NCI-H748 treated with DMSO at 0.1 percent for 48 hours (cell line): ENCODE measurements around the gene DDX31.

Experiments used
- DNase-seq: peaks from one replicate; lab custom pipeline; 2025; lab: John Stamatoyannopoulos, UW

DDX31 gene

GRCh38 chr9:132634327-132634726, 35.5 kb downstream of the DDX31 start:
- no peak for DNase-seq

- DNase-seq, result no peak
Measured at GRCh38 chr9:132632413-132633129, 37.2 kb downstream of the DDX31 start.

GRCh38 chr9:132631685-132632084, 38.1 kb downstream of the DDX31 start:
- DNase-seq, result no peak

DNA sequence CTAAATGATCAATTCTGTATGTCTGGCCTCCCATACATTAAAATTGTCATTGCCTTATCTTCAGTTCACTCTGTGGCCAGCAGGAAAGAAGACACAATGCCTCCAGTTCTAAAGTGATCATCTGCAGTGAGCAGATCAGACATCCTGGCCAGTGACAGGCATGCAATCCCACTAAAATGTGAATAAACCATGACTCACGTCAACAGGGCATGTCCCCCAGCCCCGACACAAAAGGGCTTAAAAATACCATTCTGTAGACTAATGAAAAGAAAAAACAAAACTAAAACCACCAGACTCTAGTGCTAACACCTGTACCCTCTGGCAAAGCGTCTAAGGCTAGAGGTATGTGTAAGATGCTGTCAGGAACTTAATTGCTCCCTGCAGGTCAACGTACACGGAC, 38.5 kb downstream of the DDX31 start:
- DNase-seq, result no peak

GRCh38 chr9:132630811-132631210, 39.0 kb downstream of the DDX31 start:
- no peak for DNase-seq

DNA sequence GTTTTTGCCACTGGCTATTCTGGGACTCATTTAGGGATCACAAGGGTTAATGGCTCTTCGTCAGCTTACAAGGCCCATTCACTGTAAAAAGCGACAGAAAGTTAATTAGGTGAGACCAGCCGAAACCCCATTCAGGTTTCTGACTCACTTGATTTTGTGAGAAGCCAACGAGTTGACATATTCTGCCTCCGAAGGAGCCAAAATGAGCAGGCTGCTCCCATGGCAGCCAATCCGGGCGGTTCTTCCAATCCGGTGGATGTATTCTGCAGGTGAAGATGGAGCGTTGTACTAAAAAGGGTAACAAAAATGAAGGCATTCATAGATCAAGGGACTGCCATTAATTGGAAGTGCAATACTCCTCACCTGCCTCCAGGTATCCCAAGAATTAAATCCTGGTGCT, 39.7 kb downstream of the DDX31 start:
- DNase-seq, result no peak

GRCh38 chr9:132628746-132629145, 41.0 kb downstream of the DDX31 start:
- no peak for DNase-seq

DNA sequence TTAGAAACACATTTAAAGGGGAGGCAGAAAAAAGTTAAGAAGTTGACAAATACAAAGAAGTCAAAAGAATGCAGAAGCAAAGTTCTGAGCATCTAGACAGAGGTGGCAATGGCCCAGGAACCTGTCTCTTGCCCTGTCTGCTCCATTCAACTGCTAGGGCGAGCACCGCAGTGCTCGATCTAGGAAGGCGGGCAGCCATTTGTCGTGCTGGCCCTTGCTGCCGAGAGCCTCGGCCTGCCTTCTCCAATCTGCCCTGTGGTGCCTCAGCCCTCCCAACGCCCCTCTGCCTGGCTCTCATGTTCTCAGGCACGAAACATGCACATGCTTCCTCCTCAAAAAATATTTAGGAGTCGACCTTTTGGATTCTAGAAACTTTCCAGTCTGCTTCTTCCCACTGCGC, 42.2 kb downstream of the DDX31 start:
- DNase-seq, result no peak

- DNase-seq, result no peak
Measured at GRCh38 chr9:132627106-132627505, 42.7 kb downstream of the DDX31 start.

DNA sequence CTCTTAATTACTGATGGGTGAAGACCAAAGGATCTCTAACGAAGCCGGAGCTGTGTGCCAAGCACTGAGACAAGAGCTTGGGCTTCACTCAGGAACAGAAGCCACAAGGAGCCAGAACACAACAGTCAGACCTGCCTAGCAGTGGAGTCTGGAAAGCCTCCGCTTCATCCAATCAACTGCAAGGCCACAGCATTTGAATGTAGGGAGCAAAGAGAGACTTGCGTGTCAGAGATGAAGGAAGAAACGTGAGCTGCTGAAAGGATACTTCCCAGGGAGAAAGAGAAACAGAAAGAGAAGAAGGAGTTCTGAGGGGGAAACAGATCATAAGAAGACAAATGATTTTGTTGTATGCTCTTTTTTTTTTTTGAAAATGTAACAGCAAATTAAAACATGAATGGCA, 43.5 kb downstream of the DDX31 start:
- DNase-seq, result no peak

GRCh38 chr9:132622159-132622558, 47.6 kb downstream of the DDX31 start:
- DNase-seq, result no peak

DNA sequence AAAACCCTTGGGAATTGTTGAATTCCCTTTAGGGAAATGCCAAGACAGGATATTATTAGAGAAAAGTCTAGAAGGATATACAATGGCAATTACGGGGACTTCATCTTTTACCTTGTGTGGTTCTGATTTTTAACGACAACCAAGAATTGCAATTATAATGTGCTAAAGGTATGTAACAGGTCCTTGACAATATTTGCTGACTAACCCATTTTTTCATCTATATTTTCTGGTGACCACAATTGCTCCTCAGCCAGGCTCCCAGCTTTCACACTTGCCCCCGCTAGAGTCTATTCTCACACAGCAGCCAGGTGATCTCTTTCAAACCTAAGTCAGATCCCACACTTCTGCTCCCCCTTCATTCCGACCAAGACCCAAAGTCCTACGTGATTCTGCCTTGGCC, 53.1 kb downstream of the DDX31 start:
- no peak for DNase-seq

- no peak for DNase-seq
Measured at GRCh38 chr9:132615774-132616173, 54.0 kb downstream of the DDX31 start.

GRCh38 chr9:132614324-132614723, 55.5 kb downstream of the DDX31 start:
- no peak for DNase-seq

DNA sequence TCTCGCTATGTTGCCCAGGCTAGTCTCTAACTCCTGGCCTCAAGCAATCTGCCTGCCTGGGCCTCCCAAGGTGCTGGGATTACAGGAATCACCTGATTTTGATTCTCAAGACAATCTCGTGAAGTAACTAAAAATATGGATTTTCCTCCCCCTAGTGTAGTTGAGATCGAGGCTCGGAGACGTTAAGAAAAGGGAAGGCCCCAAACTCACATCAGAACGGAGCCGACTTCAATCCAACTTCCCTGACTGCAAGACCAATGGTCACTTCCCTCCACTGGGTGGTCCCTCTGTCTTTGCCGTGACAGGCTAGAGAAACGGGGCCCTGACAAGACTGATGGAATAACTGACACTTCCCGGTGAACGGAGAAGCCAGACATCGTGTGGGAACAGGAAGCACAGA, 59.1 kb downstream of the DDX31 start:
- DNase-seq, result no peak

- no peak for DNase-seq
Measured at GRCh38 chr9:132609829-132610228, 60.0 kb downstream of the DDX31 start.

- DNase-seq, result no peak
Measured at GRCh38 chr9:132609184-132609583, 60.6 kb downstream of the DDX31 start.

GRCh38 chr9:132606066-132606465, 63.7 kb downstream of the DDX31 start:
- DNase-seq, result no peak

DNA sequence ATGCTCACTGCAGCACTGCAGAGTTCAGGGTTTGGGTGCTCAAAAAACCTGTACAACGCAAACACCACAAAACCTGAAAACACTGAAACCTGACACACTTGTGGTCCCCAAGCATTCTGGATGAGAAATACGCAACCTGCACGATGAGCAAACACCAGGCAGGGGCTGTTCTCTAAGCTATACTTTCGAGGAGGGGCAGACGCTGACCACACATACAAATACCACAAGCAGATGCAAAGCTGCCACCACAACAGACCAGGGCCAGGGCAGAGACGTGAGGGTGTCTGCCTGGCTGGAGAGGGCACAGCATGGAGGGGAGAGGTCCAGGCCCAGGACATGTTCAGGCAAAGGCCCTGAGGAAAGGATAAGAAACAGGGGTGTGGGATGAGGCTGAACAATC, 64.4 kb downstream of the DDX31 start:
- DNase-seq, result no peak

DNA sequence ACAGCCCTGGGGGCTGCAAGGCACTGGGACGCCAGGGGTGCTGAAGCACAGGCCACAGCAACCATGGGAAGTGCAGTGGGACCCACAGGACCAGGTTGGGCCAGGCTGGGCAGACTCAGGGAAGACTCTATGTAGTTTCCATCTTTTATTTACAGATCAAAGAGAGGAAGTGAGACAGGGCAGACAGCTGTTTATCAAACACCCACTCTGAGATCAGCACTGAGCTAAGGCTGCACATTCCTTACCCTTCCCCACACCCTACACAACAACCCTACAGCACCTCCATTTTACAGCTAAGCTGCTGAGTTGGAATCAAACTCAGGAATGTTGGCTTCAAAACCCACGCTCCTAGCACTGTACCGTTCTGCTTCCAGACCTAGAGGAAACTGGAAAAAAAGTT, 67.6 kb downstream of the DDX31 start:
- DNase-seq, result no peak

GRCh38 chr9:132600326-132600984, 69.3 kb downstream of the DDX31 start:
- DNase-seq, result no peak

DNA sequence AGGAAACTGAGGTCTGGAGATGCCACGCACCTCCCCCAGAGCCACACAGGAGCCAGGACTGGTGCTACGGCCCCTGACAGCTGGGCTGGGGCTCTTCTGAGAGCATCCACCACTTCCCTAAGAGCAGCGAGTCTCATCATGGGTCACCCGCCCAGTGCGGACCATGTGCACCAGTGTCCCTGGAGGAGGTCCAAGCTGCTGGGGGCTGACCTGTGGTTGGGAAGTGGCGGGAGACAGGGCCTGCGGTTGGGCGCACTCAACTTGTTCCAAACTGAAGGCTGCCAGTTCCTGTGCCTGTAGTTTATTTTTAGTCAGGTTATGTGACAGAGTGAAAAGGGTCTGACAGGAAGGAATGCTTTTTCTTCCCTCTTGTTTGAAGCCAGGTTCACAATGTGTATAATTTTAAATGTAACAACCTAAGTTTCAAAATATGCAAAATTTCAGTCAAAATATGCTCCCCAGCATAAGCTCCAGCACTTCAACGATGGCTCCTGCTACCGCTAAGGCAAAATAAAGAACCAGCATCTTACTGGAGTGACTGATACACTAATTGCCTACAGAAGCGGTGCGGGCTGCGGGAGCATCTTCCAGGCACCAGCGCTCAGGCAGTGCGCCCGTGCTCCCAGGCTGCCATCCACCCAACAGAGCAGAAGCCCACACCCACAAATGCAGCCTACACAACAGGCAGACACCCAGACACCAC, 72.6 kb downstream of the DDX31 start:
- no peak for DNase-seq

DNA sequence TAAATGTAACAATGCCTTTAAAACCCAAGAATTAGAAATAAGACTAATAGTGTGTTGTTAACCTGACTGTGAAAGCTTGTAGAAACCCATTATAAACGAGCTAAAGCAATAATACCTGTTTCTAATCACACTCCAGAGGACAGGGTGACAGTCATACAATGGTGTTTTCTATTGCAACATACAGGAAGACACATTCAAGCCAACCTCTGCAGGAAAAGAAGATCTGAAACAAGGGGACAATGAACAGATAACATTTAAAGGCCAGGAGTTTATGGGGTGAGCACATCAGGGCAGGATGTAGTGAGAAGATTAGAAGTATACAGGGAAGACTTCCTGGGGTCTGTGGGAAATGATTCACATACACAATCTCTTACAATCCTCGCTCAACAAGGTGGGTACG, 73.6 kb downstream of the DDX31 start:
- DNase-seq, result no peak
